Smooth muscle cell (in vitro differentiated cells): Measurements from ENCODE around the gene MAX. TPM values are rescaled to one million over a fixed set of nuclear protein-coding genes. Genes with fewer than 3 reads are reported as not detected.

Source experiments
- DNase-seq: peaks from one replicate; lab custom pipeline; 2025; ENCODE audit not compliant: unreplicated experiment; lab: John Stamatoyannopoulos, UW
- H2AFZ ChIP-seq: fragments of 200-600 bp; sonication (generic); 2 replicates; pipeline ENCODE4 v1.6.0; 2016; ENCODE audit warnings: antibody characterized with exemption, low read depth, mild to moderate bottlenecking
- H3F3A ChIP-seq: fragments of 200-600 bp; sonication (generic); 2 replicates; pipeline ENCODE4 v1.6.0; 2017; ENCODE audit warnings: antibody characterized with exemption, low read depth
- H3K27ac ChIP-seq: fragments of 200-600 bp; sonication (generic); 2 replicates; pipeline ENCODE4 v1.5.1; 2016; ENCODE audit warnings: low read depth, mild to moderate bottlenecking
- H3K27me3 ChIP-seq: fragments of 200-600 bp; sonication (generic); 2 replicates; pipeline ENCODE4 v1.6.1; 2016; ENCODE audit warnings: low read depth, mild to moderate bottlenecking
- H3K36me3 ChIP-seq: fragments of 200-600 bp; sonication (generic); 2 replicates; pipeline ENCODE4 v1.5.1; 2016; ENCODE audit warnings: low read depth
- H3K4me1 ChIP-seq: fragments of 200-600 bp; sonication (generic); 2 replicates; pipeline ENCODE4 v1.5.1; 2016; ENCODE audit warnings: low read depth
- H3K4me2 ChIP-seq: fragments of 200-600 bp; sonication (generic); 2 replicates; pipeline ENCODE4 v1.6.0; 2016; ENCODE audit warnings: mild to moderate bottlenecking
- H3K4me3 ChIP-seq: fragments of 200-600 bp; sonication (generic); 2 replicates; pipeline ENCODE4 v1.5.1; 2016; ENCODE audit warnings: mild to moderate bottlenecking
- H3K79me2 ChIP-seq: fragments of 200-600 bp; sonication (generic); 2 replicates; pipeline ENCODE4 v1.6.0; 2016; ENCODE audit warnings: low read depth, mild to moderate bottlenecking
- H3K9ac ChIP-seq: fragments of 200-600 bp; sonication (generic); 2 replicates; pipeline ENCODE4 v1.6.0; 2016; ENCODE audit warnings: low read depth
- H3K9me3 ChIP-seq: fragments of 200-600 bp; sonication (generic); replicated peaks from 2 replicates; pipeline ENCODE4 v1.5.1; 2016; ENCODE audit warnings: low read depth
- H4K20me1 ChIP-seq: fragments of 200-600 bp; sonication (generic); 2 replicates; pipeline ENCODE4 v1.6.0; 2016; ENCODE audit warnings: low read depth
- CTCF ChIP-seq: fragments of 200-600 bp; sonication (generic); IDR thresholded peaks from 2 replicates; pipeline ENCODE4 v1.5.1; 2017; ENCODE audit warnings: borderline replicate concordance, mild to moderate bottlenecking, antibody characterized with exemption; ENCODE audit not compliant: insufficient read depth, poor library complexity, severe bottlenecking
- WGBS: methylation state at CpG from one replicate; pipeline ENCODE4 v1.1.7; 2016; ENCODE audit warnings: low lambda C conversion rate; 5-methylcytosine and 5-hydroxymethylcytosine counted together
- polyA plus RNA-seq: library from polyadenylated mRNA; unstranded; fragments of >200 nt; fragmentation: Nextera tagmentation; extraction: Ambion mirVana; gene quantifications from 2 replicates; pipeline ENCODE4 v1.2.1, GENCODE V29; 2016
- total RNA-seq: library from RNA; depleted of rRNA; stranded (reverse); fragments of >200 nt; gene quantifications from 2 replicates; pipeline ENCODE4 v1.2.3, GENCODE V29; 2014

MAX gene
- total and polyA plus RNA-seq, 2 experiments from 2014 or later, result 30.1 to 37.5 TPM

GRCh38 chr14:65075628-65076325 is 26.5 kb downstream of the MAX start:
- Histone ChIP-seq H3K27me3 (no peaks in the 10 kb centered on the region), H3K4me3 (no peak overlapping the region), H3K27ac (no peak overlapping the region), H2AFZ (no peak overlapping the region), H3K9ac (no peak overlapping the region), H4K20me1 (peaks cover 52% of the 10 kb centered on the region), H3K4me2 (no peak overlapping the region), H3K9me3 (no peaks in the 10 kb centered on the region), H3K36me3 (no peaks in the 10 kb centered on the region), H3F3A (no peaks in the 10 kb centered on the region), H3K79me2 (no peaks in the 10 kb centered on the region), H3K4me1 (no peaks in the 10 kb centered on the region)
- no peak for TF ChIP-seq CTCF
- 93% methylated on average over 17 of the region's 17 CpGs for WGBS
- no peak for DNase-seq

- Histone ChIP-seq H3K36me3 (no peaks in the 10 kb centered on the region), H3K4me1 (no peaks in the 10 kb centered on the region), H3K4me2 (no peak overlapping the region), H3K4me3 (no peak overlapping the region), H4K20me1 (peaks cover 41% of the 10 kb centered on the region), H3F3A (no peaks in the 10 kb centered on the region), H3K27ac (no peak overlapping the region), H3K9ac (no peak overlapping the region), H2AFZ (no peak overlapping the region), H3K27me3 (no peaks in the 10 kb centered on the region), H3K79me2 (no peaks in the 10 kb centered on the region), H3K9me3 (no peaks in the 10 kb centered on the region)
- DNase-seq, result no peak
- 68% methylated on average over 3 of the region's 3 CpGs for WGBS
- TF ChIP-seq CTCF, result no peak
These were observed 27.7 kb downstream of the MAX start for GRCh38 chr14:65074449-65075150.

GRCh38 chr14:65073605-65074201 is 28.6 kb downstream of the MAX start:
- DNase-seq, result no peak
- no peaks in the 10 kb centered on the region for H3K36me3 ChIP-seq
- no peaks in the 10 kb centered on the region for H3K79me2 ChIP-seq
- WGBS, result 98% methylated on average over 4 of the region's 4 CpGs
- H3K9me3 ChIP-seq, result no peaks in the 10 kb centered on the region
- no peak overlapping the region for H3K4me3 ChIP-seq
- no peak overlapping the region for H2AFZ ChIP-seq
- no peak overlapping the region for H3K4me2 ChIP-seq
- no peaks in the 10 kb centered on the region for H3K4me1 ChIP-seq
- H3K27me3 ChIP-seq, result no peaks in the 10 kb centered on the region
- H3F3A ChIP-seq, result no peaks in the 10 kb centered on the region
- no peak for TF ChIP-seq CTCF
- peaks cover 32% of the 10 kb centered on the region for H4K20me1 ChIP-seq
- no peak overlapping the region for H3K27ac ChIP-seq
- H3K9ac ChIP-seq, result no peak overlapping the region
